GM19452 (cell line): Measurements from ENCODE around the gene B4GALT2.

ENCODE experiments used
- ATAC-seq: cut with Tn5 transposase; IDR thresholded peaks from one replicate; pipeline ENCODE4 v1.9.1; 2021; ENCODE audit not compliant: unreplicated experiment

Gene B4GALT2

GRCh38 chr1:43983253-43983899 is 4.4 kb downstream of the B4GALT2 start:
- ATAC-seq = no peak

GRCh38 chr1:43984855-43985254 is 5.8 kb downstream of the B4GALT2 start:
- ATAC-seq = no peak

GRCh38 chr1:43985984-43986595 is 7.1 kb downstream of the B4GALT2 start:
- ATAC-seq = no peak

- ATAC-seq = no peak
Observed at GRCh38 chr1:43986712-43987111, 7.7 kb downstream of the B4GALT2 start.

- ATAC-seq = no peak
Observed at GRCh38 chr1:43987159-43987902, 8.3 kb downstream of the B4GALT2 start.

GRCh38 chr1:43990271-43991199 is 11.5 kb downstream of the B4GALT2 start:
- ATAC-seq = no peak

- no peak for ATAC-seq
Observed at GRCh38 chr1:43991200-43991475, 12.1 kb downstream of the B4GALT2 start.

- peak; percentile 80 for ATAC-seq
Observed at GRCh38 chr1:43991476-43992231, 12.6 kb downstream of the B4GALT2 start, which contains the start of gene CCDC24. CCDC24 (plus strand) TSS chr1:43991599; CDS start chr1:43991879, 280 bp downstream.

- no peak for ATAC-seq
Observed at GRCh38 chr1:43992232-43992995, 13.4 kb downstream of the B4GALT2 start.

GRCh38 chr1:43993206-43993914 is 14.3 kb downstream of the B4GALT2 start:
- no peak for ATAC-seq

- no peak for ATAC-seq
Observed at GRCh38 chr1:43994071-43994470, 15.1 kb downstream of the B4GALT2 start.

GRCh38 chr1:43994794-43995790 is 16.1 kb downstream of the B4GALT2 start:
- ATAC-seq = no peak

- no peak for ATAC-seq
Observed at GRCh38 chr1:43995984-43996732, 17.1 kb downstream of the B4GALT2 start.

- ATAC-seq = no peak
Observed at GRCh38 chr1:43996733-43997115, 17.7 kb downstream of the B4GALT2 start.

GRCh38 chr1:43997295-43997999 is 18.4 kb downstream of the B4GALT2 start:
- no peak for ATAC-seq

GRCh38 chr1:43998000-43998378 is 19.0 kb downstream of the B4GALT2 start:
- ATAC-seq = no peak

- no peak for ATAC-seq
Observed at GRCh38 chr1:43999455-43999854, 20.4 kb downstream of the B4GALT2 start.
